ENCODE results near the gene CDSN. TPM values are rescaled to one million over a fixed set of nuclear protein-coding genes. Genes with fewer than 3 reads are reported as not detected.

The CDSN gene
- total RNA-seq, 1 donor from 2014 or later, result 1.5 TPM

GRCh38 chr6:31090275-31090972 is 29.8 kb downstream of the CDSN start:
- Histone ChIP-seq H3K36me3 (no peaks in the 10 kb centered on the region), H3K4me1 (peaks cover 24% of the 10 kb centered on the region), H3K9me3 (no peaks in the 10 kb centered on the region), H3K4me3 (no peak overlapping the region), H3K27ac (no peak overlapping the region), H3K27me3 (no peaks in the 10 kb centered on the region)
- TF ChIP-seq POLR2A (IDR thresholded peaks at IDR 0.05), result no peak
- no peak for TF ChIP-seq POLR2AphosphoS5 (IDR thresholded peaks at IDR 0.05; ENCODE audit: insufficient read depth in 1 of 2, low read depth in 1 of 2)
- TF ChIP-seq, protein P1, sequence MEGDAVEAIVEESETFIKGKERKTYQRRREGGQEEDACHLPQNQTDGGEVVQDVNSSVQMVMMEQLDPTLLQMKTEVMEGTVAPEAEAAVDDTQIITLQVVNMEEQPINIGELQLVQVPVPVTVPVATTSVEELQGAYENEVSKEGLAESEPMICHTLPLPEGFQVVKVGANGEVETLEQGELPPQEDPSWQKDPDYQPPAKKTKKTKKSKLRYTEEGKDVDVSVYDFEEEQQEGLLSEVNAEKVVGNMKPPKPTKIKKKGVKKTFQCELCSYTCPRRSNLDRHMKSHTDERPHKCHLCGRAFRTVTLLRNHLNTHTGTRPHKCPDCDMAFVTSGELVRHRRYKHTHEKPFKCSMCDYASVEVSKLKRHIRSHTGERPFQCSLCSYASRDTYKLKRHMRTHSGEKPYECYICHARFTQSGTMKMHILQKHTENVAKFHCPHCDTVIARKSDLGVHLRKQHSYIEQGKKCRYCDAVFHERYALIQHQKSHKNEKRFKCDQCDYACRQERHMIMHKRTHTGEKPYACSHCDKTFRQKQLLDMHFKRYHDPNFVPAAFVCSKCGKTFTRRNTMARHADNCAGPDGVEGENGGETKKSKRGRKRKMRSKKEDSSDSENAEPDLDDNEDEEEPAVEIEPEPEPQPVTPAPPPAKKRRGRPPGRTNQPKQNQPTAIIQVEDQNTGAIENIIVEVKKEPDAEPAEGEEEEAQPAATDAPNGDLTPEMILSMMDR (IDR thresholded peaks at IDR 0.05), result no peak
- intact Hi-C loops (cut with DNase I), result no loop called here
- no peak for DNase-seq (ENCODE audit: extremely low spot score in 2 of 2)

- intact Hi-C loops (cut with DNase I), result no loop called here
- H3K36me3 ChIP-seq, result no peaks in the 10 kb centered on the region
- H3K9me3 ChIP-seq, result no peaks in the 10 kb centered on the region
- H3K27ac ChIP-seq, result peak overlapping the region; percentile 39
- peaks cover 12% of the 10 kb centered on the region for H3K4me1 ChIP-seq
- no peak overlapping the region for H3K4me3 ChIP-seq
- H3K27me3 ChIP-seq, result no peaks in the 10 kb centered on the region
- TF ChIP-seq, protein P1 (IDR thresholded peaks at IDR 0.05), result peak in 2 of 3 experiments; percentile 59 to 79
- TF ChIP-seq POLR2AphosphoS5 (IDR thresholded peaks at IDR 0.05; ENCODE audit: insufficient read depth in 1 of 2, low read depth in 1 of 2) (peak in 1 of 2 donors; percentile 63), POLR2A (IDR thresholded peaks at IDR 0.05) (no peak)
- no peak for DNase-seq (ENCODE audit: extremely low spot score in 2 of 2)
These were observed 32.7 kb downstream of the CDSN start for GRCh38 chr6:31087494-31088089.

DNA sequence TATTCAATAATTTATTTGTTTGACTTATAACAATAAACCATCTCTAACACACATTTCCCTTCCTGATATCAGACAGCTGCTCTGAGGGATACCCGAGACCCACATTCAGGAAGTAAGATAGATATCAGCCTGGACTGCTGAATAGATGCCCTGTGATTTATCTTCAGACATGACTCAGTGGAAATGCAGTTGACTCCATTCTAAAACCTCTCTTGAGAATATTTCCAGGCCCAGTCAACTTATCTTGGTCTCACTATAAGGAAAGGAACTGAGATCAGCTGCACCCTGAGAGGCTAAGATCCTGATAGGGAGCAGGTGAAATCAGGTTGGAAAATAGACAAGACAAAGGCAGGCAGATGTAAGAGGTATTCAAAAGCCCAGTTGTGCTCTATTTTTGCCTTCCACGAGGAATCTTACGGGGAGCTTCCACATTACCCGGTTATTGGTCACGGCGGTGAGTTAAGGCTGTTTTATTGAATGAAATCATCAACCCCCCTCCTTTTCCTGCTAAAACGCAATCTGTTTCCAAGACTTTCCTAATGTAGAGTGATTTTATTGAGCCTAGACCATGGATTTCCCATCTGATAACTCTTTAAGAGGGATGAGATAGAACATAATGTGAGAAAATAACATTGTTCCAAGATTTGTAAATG is 33.3 kb downstream of the CDSN start:
- no peaks in the 10 kb centered on the region for H3K9me3 ChIP-seq
- no peaks in the 10 kb centered on the region for H3K36me3 ChIP-seq
- peaks cover 12% of the 10 kb centered on the region for H3K4me1 ChIP-seq
- H3K27me3 ChIP-seq, result no peaks in the 10 kb centered on the region
- intact Hi-C loops (cut with DNase I), result no loop called here
- TF ChIP-seq POLR2A (IDR thresholded peaks at IDR 0.05) (no peak), POLR2AphosphoS5 (IDR thresholded peaks at IDR 0.05; ENCODE audit: insufficient read depth in 1 of 2, low read depth in 1 of 2) (no peak)
- no peak for DNase-seq (ENCODE audit: extremely low spot score in 2 of 2)
- peak overlapping the region; percentile 39 for H3K27ac ChIP-seq
- H3K4me3 ChIP-seq, result no peak overlapping the region

DNA sequence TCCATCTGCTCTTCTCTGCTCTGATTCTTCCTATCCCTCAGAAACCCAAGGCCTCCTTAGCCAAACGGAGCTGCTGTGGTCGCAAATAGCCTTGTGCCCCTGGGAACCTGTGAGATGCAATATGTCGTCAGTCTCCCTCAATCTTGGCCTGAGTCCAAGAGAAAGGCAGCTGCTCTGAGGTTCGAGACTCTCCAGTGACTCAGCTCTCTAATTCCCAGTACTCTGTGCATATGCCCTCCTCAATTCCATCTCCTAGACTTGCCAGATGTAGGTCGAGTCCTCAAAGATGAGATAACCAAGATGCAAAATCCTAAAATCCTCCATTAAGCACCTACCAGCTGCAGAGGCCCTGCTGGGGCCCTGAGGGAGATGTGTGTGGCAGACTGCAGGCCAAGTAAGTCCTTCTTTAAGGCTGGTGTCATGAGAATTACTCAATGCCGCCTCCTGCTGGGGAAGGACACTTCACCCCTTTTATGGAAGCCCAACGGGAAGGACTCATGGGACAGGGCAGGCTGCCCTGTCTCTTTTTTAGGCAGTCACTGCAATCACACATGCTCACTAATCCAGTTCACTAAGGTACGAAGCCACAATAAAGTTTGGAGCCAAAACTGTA is 36.4 kb downstream of the CDSN start:
- TF ChIP-seq POLR2AphosphoS5 (IDR thresholded peaks at IDR 0.05; ENCODE audit: insufficient read depth in 1 of 2, low read depth in 1 of 2) (no peak), POLR2A (IDR thresholded peaks at IDR 0.05) (no peak)
- TF ChIP-seq, protein P1 (IDR thresholded peaks at IDR 0.05), result no peak
- no peak for DNase-seq (ENCODE audit: extremely low spot score in 2 of 2)
- Histone ChIP-seq H3K27ac (no peak overlapping the region), H3K27me3 (no peaks in the 10 kb centered on the region), H3K9me3 (no peaks in the 10 kb centered on the region), H3K36me3 (no peaks in the 10 kb centered on the region), H3K4me1 (peaks cover 12% of the 10 kb centered on the region), H3K4me3 (no peak overlapping the region)
- intact Hi-C loops (cut with DNase I), result no loop called here

GRCh38 chr6:31081872-31082271 is 38.4 kb downstream of the CDSN start:
- H3K27ac ChIP-seq, result no peak overlapping the region
- no peaks in the 10 kb centered on the region for H3K27me3 ChIP-seq
- H3K4me1 ChIP-seq, result peaks cover 7% of the 10 kb centered on the region
- H3K4me3 ChIP-seq, result no peak overlapping the region
- intact Hi-C loops (cut with DNase I), result no loop called here
- no peaks in the 10 kb centered on the region for H3K36me3 ChIP-seq
- TF ChIP-seq POLR2A (IDR thresholded peaks at IDR 0.05), result no peak
- TF ChIP-seq, protein P1 (IDR thresholded peaks at IDR 0.05), result no peak
- H3K9me3 ChIP-seq, result no peaks in the 10 kb centered on the region
- no peak for DNase-seq (ENCODE audit: extremely low spot score in 2 of 2)
